Large intestine (tissue), 3 donors: ENCODE measurements around the gene MIA3. TPM values are rescaled to one million over a fixed set of nuclear protein-coding genes. Genes with fewer than 3 reads are reported as not detected.
A peak's percentile ranks its signal among the peaks of the same experiment; 100 is the strongest.

Source experiments
- DNase-seq, 2 donors: peaks; one replicate each; pipeline versions ENCODE4 v3.0.0 to v3.0.0-alpha.2; 2013
- H3K27ac ChIP-seq: one replicate; pipeline ENCODE4 v1.5.1; 2013; ENCODE audit warnings: low read length
- H3K27me3 ChIP-seq: 2 replicates; pipeline ENCODE4 v1.6.1; 2013; ENCODE audit warnings: low read length; ENCODE audit not compliant: control insufficient read depth, insufficient read depth
- H3K36me3 ChIP-seq: 2 replicates; pipeline ENCODE4 v1.6.1; 2013; ENCODE audit warnings: low read length; ENCODE audit not compliant: control insufficient read depth, insufficient read depth
- H3K4me1 ChIP-seq: one replicate; pipeline ENCODE4 v1.6.1; 2013; ENCODE audit warnings: low read length; ENCODE audit not compliant: control insufficient read depth, insufficient read depth
- H3K4me3 ChIP-seq: one replicate; pipeline ENCODE4 v1.5.1; 2013; ENCODE audit warnings: low read length
- H3K9me3 ChIP-seq: one replicate; pipeline ENCODE4 v1.6.1; 2013; ENCODE audit warnings: mild to moderate bottlenecking, low read depth, low read length, moderate library complexity; ENCODE audit not compliant: control insufficient read depth
- WGBS: methylation state at CpG from one replicate; pipeline ENCODE4 v1.1.5; 2013; ENCODE audit warnings: low lambda C conversion rate; ENCODE audit not compliant: insufficient coverage; 5-methylcytosine and 5-hydroxymethylcytosine counted together
- polyA plus RNA-seq: library from polyadenylated mRNA; unstranded; fragments of 120-200 nt; gene quantifications from one replicate; pipeline ENCODE4 v1.2.1, GENCODE V29; 2013

The MIA3 gene
- polyA plus RNA-seq, 1 donor, result 60.1 TPM

DNA sequence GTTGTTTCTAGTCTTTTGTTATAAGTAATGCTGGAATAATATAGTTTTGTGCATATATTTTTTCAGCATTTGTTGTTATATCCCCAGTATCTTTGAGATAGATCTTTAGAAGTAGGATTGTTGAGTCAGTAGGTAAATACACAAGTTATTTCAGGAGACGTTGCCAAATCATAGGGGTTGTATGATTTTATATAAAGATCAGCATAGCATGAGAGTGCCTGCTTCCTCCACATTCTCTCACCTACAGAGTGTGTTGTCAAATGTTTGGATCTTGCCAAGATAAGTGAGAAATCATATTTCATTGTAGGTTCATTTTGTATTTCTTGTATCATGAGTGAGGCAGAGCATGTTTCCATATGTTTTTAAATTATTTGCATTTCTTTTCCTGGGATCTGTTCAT lies 24.6 kb downstream of the MIA3 start:
- H3K27me3 ChIP-seq, result no peaks in the 10 kb centered on the region
- DNase-seq, result no peak
- peaks cover 2% of the 10 kb centered on the region for H3K4me1 ChIP-seq
- no peaks in the 10 kb centered on the region for H3K9me3 ChIP-seq
- WGBS, result no CpG with 5 or more reads among the region's 1 CpG
- no peak overlapping the region for H3K27ac ChIP-seq
- H3K4me3 ChIP-seq, result no peak overlapping the region
- peaks cover 8% of the 10 kb centered on the region for H3K36me3 ChIP-seq

DNA sequence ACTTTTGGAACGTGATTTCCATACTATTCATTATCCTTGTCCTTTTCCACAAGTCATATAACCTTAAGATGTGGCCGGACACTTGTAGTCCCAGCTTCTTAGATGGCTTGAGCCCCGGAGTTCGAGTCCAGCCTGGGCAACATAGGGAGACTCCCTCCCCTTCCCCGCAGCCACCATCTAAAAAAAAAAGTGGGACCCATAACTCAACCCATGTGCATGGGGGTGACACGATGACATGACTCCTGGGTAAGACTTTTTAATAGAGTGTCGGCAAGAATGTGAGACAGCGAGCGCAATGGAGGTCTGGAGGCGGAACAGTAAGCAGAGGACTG lies 25.7 kb downstream of the MIA3 start:
- Histone ChIP-seq H3K4me3 (peak overlapping the region; percentile 77), H3K27me3 (no peaks in the 10 kb centered on the region), H3K9me3 (no peaks in the 10 kb centered on the region), H3K4me1 (peaks cover 2% of the 10 kb centered on the region), H3K27ac (peak overlapping the region; percentile 95), H3K36me3 (peaks cover 2% of the 10 kb centered on the region)
- WGBS, result no CpG with 5 or more reads among the region's 10 CpGs
- no peak for DNase-seq

- Histone ChIP-seq H3K36me3 (peaks cover 2% of the 10 kb centered on the region), H3K27ac (peak overlapping the region; percentile 95), H3K9me3 (no peaks in the 10 kb centered on the region), H3K4me1 (peaks cover 2% of the 10 kb centered on the region), H3K4me3 (peak overlapping the region; percentile 77), H3K27me3 (no peaks in the 10 kb centered on the region)
- DNase-seq, result peak; percentile 99 to 100
- WGBS, result no CpG with 5 or more reads among the region's 42 CpGs
These were observed 26.2 kb downstream of the MIA3 start for GRCh38 chr1:222643938-222644635.

GRCh38 chr1:222644636-222644980 lies 26.7 kb downstream of the MIA3 start:
- Histone ChIP-seq H3K9me3 (no peaks in the 10 kb centered on the region), H3K36me3 (peaks cover 5% of the 10 kb centered on the region), H3K27ac (peak overlapping the region; percentile 95), H3K4me3 (peak overlapping the region; percentile 77), H3K4me1 (peaks cover 2% of the 10 kb centered on the region), H3K27me3 (no peaks in the 10 kb centered on the region)
- DNase-seq, result no peak
- 0% methylated on average over 1 of the region's 5 CpGs for WGBS

DNA sequence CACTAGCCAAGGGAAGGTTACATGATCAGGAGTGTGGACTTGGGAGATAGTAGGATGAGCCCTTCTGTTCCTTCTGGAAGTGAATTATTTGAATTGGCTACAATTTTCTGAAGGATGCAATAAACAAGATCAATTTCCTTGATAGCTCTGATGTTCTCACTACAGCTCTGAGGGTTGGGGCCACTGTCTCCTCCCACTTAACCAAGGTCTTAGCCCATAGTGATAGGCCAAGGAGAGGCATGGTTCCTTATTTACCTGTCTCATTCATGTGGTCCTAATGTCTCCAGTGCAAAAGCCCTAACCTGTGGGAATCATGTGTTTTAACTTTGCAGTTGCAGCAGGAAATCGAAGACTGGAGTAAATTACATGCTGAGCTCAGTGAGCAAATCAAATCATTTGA lies 34.8 kb downstream of the MIA3 start:
- Histone ChIP-seq H3K4me1 (no peaks in the 10 kb centered on the region), H3K36me3 (peaks cover 62% of the 10 kb centered on the region), H3K27me3 (no peaks in the 10 kb centered on the region), H3K4me3 (no peak overlapping the region), H3K27ac (no peak overlapping the region), H3K9me3 (no peaks in the 10 kb centered on the region)
- WGBS, result 100% methylated on average over 1 of the region's 1 CpG
- DNase-seq, result no peak

- DNase-seq, result no peak
- no peaks in the 10 kb centered on the region for H3K27me3 ChIP-seq
- H3K27ac ChIP-seq, result no peak overlapping the region
- H3K9me3 ChIP-seq, result no peaks in the 10 kb centered on the region
- H3K4me3 ChIP-seq, result no peak overlapping the region
- H3K36me3 ChIP-seq, result peaks cover 67% of the 10 kb centered on the region
- WGBS, result no CpG with 5 or more reads among the region's 2 CpGs
- no peaks in the 10 kb centered on the region for H3K4me1 ChIP-seq
These were observed 35.4 kb downstream of the MIA3 start for GRCh38 chr1:222653178-222653827.

DNA sequence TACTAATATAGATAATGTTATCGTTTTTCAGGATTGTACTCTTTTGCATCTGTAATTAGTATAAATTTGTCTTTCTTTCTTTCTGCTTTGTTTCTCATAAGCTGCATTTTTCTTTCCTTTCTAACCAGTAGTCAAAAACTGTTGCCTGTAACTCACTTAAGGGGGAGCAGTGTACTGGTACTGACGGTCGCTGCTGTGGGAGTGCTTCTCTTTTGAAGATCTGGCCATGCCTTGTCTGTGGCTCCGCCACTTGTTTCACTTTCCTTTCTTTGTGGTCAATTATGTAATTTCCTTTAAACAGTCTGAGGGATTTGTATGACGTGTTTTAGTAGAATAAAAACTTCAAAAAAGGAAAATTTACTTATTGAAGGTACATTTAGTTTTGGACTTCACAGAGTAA lies 37.0 kb downstream of the MIA3 start:
- H3K27me3 ChIP-seq, result no peaks in the 10 kb centered on the region
- H3K27ac ChIP-seq, result no peak overlapping the region
- H3K9me3 ChIP-seq, result no peaks in the 10 kb centered on the region
- H3K4me3 ChIP-seq, result no peak overlapping the region
- DNase-seq, result peak in 1 of 2 donors; percentile 17
- 82% methylated on average over 3 of the region's 5 CpGs for WGBS
- peaks cover 73% of the 10 kb centered on the region for H3K36me3 ChIP-seq
- no peaks in the 10 kb centered on the region for H3K4me1 ChIP-seq

- Histone ChIP-seq H3K4me1 (no peaks in the 10 kb centered on the region), H3K36me3 (peaks cover 75% of the 10 kb centered on the region), H3K9me3 (no peaks in the 10 kb centered on the region), H3K27me3 (no peaks in the 10 kb centered on the region), H3K27ac (no peak overlapping the region), H3K4me3 (no peak overlapping the region)
- 100% methylated on average over 2 of the region's 2 CpGs for WGBS
- no peak for DNase-seq
These were observed 38.7 kb downstream of the MIA3 start for GRCh38 chr1:222656391-222657155.

GRCh38 chr1:222657899-222658298 lies 40.0 kb downstream of the MIA3 start:
- no peaks in the 10 kb centered on the region for H3K27me3 ChIP-seq
- no peaks in the 10 kb centered on the region for H3K4me1 ChIP-seq
- no CpG with 5 or more reads among the region's 2 CpGs for WGBS
- H3K36me3 ChIP-seq, result peaks cover 73% of the 10 kb centered on the region
- DNase-seq, result no peak
- H3K9me3 ChIP-seq, result no peaks in the 10 kb centered on the region
- no peak overlapping the region for H3K4me3 ChIP-seq
- H3K27ac ChIP-seq, result no peak overlapping the region

GRCh38 chr1:222663431-222663934 lies 45.6 kb downstream of the MIA3 start:
- Histone ChIP-seq H3K4me3 (no peak overlapping the region), H3K4me1 (no peaks in the 10 kb centered on the region), H3K27ac (no peak overlapping the region), H3K9me3 (no peaks in the 10 kb centered on the region), H3K36me3 (peaks cover 73% of the 10 kb centered on the region), H3K27me3 (no peaks in the 10 kb centered on the region)
- no CpG with 5 or more reads among the region's 4 CpGs for WGBS
- no peak for DNase-seq
